ENCODE measurements around the gene ATP8A2. TPM values are rescaled to one million over a fixed set of nuclear protein-coding genes. Genes with fewer than 3 reads are reported as not detected.
A peak's percentile ranks its signal among the peaks of the same experiment; 100 is the strongest.

ATP8A2 gene
- total and polyA plus RNA-seq, 9 of the 15 experiments (the other 6 are each of a cell fraction or from before 2014, with no cell fraction given): under 0.01 to 0.33 (median 0.06) TPM; not detected in 4

DNA sequence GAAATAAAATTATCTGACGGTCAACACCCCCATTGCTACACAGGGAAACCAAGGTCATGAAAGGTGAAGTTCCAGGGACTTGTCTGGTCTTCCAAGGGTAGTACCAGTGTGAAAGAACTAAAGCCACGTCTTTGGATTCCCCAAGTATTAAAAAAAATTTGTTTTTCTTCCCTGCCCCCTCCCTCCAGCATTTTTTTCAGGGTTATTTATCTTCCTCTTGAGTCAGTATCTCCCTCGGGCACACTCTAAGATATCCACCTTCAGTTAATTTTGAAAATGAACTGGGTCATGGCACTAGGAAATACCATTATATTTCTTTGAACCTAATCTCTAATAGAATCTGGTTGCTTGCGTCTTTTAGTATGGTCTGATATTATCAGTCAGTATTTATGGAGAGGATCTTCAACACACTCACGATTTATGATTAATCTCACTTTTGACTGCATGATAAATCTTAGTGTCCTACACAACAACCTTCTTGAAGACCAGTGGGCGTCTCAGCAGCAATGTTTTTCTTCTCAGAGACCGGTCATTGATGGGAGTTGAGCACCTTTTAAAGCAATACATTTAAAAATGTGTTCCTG, 9.1 kb downstream of the ATP8A2 start (continued):
- no peak for TF ChIP-seq ZNF644 (tag; IDR thresholded peaks at IDR 0.05; ENCODE audit: low read depth)
- no peak for TF ChIP-seq KDM5B (IDR thresholded peaks at IDR 0.05; ENCODE audit: insufficient replicate concordance, low read depth, low read length)
- TF ChIP-seq ZNF830 (CRISPR knock-in tag; IDR thresholded peaks at IDR 0.05): no peak
- no peak for TF ChIP-seq RB1 (IDR thresholded peaks at IDR 0.05; ENCODE audit: low read depth)
- no peak for TF ChIP-seq ELF2 (CRISPR knock-in tag; IDR thresholded peaks at IDR 0.05)
- TF ChIP-seq, protein P1, sequence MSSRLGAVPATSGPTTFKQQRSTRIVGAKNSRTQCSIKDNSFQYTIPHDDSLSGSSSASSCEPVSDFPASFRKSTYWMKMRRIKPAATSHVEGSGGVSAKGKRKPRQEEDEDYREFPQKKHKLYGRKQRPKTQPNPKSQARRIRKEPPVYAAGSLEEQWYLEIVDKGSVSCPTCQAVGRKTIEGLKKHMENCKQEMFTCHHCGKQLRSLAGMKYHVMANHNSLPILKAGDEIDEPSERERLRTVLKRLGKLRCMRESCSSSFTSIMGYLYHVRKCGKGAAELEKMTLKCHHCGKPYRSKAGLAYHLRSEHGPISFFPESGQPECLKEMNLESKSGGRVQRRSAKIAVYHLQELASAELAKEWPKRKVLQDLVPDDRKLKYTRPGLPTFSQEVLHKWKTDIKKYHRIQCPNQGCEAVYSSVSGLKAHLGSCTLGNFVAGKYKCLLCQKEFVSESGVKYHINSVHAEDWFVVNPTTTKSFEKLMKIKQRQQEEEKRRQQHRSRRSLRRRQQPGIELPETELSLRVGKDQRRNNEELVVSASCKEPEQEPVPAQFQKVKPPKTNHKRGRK (tag; IDR thresholded peaks at IDR 0.05): no peak
- TF ChIP-seq, protein P2, sequence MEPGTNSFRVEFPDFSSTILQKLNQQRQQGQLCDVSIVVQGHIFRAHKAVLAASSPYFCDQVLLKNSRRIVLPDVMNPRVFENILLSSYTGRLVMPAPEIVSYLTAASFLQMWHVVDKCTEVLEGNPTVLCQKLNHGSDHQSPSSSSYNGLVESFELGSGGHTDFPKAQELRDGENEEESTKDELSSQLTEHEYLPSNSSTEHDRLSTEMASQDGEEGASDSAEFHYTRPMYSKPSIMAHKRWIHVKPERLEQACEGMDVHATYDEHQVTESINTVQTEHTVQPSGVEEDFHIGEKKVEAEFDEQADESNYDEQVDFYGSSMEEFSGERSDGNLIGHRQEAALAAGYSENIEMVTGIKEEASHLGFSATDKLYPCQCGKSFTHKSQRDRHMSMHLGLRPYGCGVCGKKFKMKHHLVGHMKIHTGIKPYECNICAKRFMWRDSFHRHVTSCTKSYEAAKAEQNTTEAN (CRISPR knock-in tag; IDR thresholded peaks at IDR 0.05): no peak
- TF ChIP-seq ZNF444 (CRISPR knock-in tag; IDR thresholded peaks at IDR 0.05): no peak
- no peak for TF ChIP-seq PPARD (CRISPR knock-in tag; IDR thresholded peaks at IDR 0.05)
- TF ChIP-seq, protein P3, sequence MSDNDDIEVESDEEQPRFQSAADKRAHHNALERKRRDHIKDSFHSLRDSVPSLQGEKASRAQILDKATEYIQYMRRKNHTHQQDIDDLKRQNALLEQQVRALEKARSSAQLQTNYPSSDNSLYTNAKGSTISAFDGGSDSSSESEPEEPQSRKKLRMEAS (CRISPR knock-in tag; IDR thresholded peaks at IDR 0.05): no peak
- TF ChIP-seq, protein P4, sequence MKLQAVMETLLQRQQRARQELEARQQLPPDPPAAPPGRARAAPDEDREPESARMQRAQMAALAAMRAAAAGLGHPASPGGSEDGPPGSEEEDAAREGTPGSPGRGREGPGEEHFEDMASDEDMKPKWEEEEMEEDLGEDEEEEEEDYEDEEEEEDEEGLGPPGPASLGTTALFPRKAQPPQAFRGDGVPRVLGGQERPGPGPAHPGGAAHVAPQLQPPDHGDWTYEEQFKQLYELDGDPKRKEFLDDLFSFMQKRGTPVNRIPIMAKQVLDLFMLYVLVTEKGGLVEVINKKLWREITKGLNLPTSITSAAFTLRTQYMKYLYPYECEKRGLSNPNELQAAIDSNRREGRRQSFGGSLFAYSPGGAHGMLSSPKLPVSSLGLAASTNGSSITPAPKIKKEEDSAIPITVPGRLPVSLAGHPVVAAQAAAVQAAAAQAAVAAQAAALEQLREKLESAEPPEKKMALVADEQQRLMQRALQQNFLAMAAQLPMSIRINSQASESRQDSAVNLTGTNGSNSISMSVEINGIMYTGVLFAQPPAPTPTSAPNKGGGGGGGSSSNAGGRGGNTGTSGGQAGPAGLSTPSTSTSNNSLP (IDR thresholded peaks at IDR 0.05; ENCODE audit: borderline replicate concordance, low read depth, low read length): no peak
- TF ChIP-seq, protein P5, sequence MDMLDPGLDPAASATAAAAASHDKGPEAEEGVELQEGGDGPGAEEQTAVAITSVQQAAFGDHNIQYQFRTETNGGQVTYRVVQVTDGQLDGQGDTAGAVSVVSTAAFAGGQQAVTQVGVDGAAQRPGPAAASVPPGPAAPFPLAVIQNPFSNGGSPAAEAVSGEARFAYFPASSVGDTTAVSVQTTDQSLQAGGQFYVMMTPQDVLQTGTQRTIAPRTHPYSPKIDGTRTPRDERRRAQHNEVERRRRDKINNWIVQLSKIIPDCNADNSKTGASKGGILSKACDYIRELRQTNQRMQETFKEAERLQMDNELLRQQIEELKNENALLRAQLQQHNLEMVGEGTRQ (CRISPR knock-in tag; IDR thresholded peaks at IDR 0.05): no peak
- TF ChIP-seq DPF2 (IDR thresholded peaks at IDR 0.05): peak; percentile 50; the same call in 1 of the 2 replicates
- TF ChIP-seq EGR1 (conservative IDR thresholded peaks at IDR 0.05): no peak
- peak; percentile 42 for TF ChIP-seq CXXC5 (CRISPR knock-in tag; IDR thresholded peaks at IDR 0.05)
- no peak for TF ChIP-seq CHD4 (IDR thresholded peaks at IDR 0.05; ENCODE audit: insufficient read depth, insufficient replicate concordance, low read depth, low read length, poor library complexity, severe bottlenecking)
- TF ChIP-seq NCOA2 (IDR thresholded peaks at IDR 0.05; ENCODE audit: partially characterized antibody in 2 of 2): no peak
- no peak for TF ChIP-seq ZNF232 (CRISPR knock-in tag; IDR thresholded peaks at IDR 0.05)
- no peak for TF ChIP-seq ZNF165 (CRISPR knock-in tag; IDR thresholded peaks at IDR 0.05; ENCODE audit: borderline replicate concordance)
- no peak for TF ChIP-seq STAG1 (CRISPR knock-in tag; IDR thresholded peaks at IDR 0.05; ENCODE audit: borderline replicate concordance)

Data from K562 (cell line).